Right atrium auricular region (tissue), 2 donors: ENCODE measurements around the gene PRSS56. TPM values are rescaled to one million over a fixed set of nuclear protein-coding genes. Genes with fewer than 3 reads are reported as not detected.

ENCODE experiments used
- DNase-seq: peaks from one replicate; pipeline ENCODE4 v3.0.0-alpha.2; 2019; ENCODE audit warnings: low spot score
- H3K27ac ChIP-seq, 2 donors: fragments of 200-600 bp; sonication (generic); 1 replicate in 1 of 2; 2 replicates in 1 of 2; pipeline ENCODE4 v1.5.1; 2016 to 2019
- H3K27me3 ChIP-seq, 2 donors: fragments of 200-600 bp; sonication (generic); one replicate each; pipeline versions ENCODE4 v1.5.1 to v1.6.0; 2017 to 2019
- H3K36me3 ChIP-seq: fragments of 200-600 bp; sonication (generic); one replicate; pipeline ENCODE4 v1.5.1; 2016
- H3K4me1 ChIP-seq, 2 donors: fragments of 200-600 bp; sonication (generic); one replicate each; pipeline versions ENCODE4 v1.5.1 to v1.6.0; 2017 to 2019
- H3K4me3 ChIP-seq, 2 donors: fragments of 200-600 bp; sonication (generic); 1 replicate in 1 of 2; 2 replicates in 1 of 2; pipeline ENCODE4 v1.5.1; 2017 to 2019; ENCODE audit warnings: mild to moderate bottlenecking in 1 of 2, moderate library complexity in 1 of 2
- H3K9me3 ChIP-seq, 2 donors: fragments of 200-600 bp; sonication (generic); one replicate each; pipeline ENCODE4 v1.5.1; 2019
- CTCF ChIP-seq, 2 donors: fragments of 200-600 bp; sonication (generic); IDR thresholded peaks; one replicate each; pipeline ENCODE4 v1.5.1; 2019; ENCODE audit warnings: antibody characterized with exemption in 2 of 2
- total RNA-seq, 2 donors: library from RNA; depleted of rRNA; stranded (reverse); fragments of >200 nt; gene quantifications; one replicate each; pipeline ENCODE4 v1.1.0, GENCODE V29; 2016

The PRSS56 gene
- total RNA-seq, 2 donors from 2014 or later = 0.20 TPM; not detected in 1

GRCh38 chr2:232482301-232483238 lies 37.6 kb upstream of the PRSS56 start:
- no peak overlapping the region for H3K27ac ChIP-seq
- peaks cover 5 to 8% of the 10 kb centered on the region in 2 donors for H3K27me3 ChIP-seq
- peaks cover 0 to 18% of the 10 kb centered on the region in 2 donors for H3K4me1 ChIP-seq
- no peaks in the 10 kb centered on the region for H3K36me3 ChIP-seq
- H3K9me3 ChIP-seq = no peaks in the 10 kb centered on the region
- H3K4me3 ChIP-seq = no peak overlapping the region
- DNase-seq = no peak
- TF ChIP-seq CTCF (IDR thresholded peaks at IDR 0.05) = no peak

DNA sequence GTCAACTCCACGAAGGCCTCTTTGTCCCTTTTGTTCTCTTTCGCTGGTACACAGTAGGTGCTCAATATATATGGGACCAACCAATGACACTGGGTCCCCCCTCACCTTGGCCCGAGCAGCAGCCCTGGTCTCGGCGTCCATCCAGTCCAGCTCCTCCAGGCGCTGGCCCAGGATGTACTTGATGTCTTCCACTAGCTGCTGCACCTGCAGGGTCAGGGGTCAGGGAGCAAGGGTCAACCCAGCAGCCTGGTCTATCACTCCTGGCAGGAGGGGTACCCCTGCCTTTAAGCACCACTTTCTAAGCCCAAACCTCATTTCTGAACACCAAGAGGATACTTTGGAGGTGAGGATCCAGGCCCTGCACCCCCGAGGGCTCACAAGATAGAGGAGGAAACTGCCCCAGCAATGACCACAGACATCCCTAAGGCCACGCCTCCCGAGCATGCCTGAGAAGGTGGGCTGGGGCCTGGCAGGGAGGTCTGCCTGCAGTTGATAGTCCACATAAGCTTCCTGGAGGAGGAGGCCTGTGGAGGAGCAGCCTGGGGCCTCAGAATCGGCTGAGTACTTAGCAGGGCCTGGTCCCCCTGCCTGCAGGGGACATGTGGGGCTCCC lies 36.8 kb upstream of the PRSS56 start:
- Histone ChIP-seq H3K9me3 (no peaks in the 10 kb centered on the region), H3K4me3 (no peak overlapping the region), H3K27ac (no peak overlapping the region), H3K36me3 (no peaks in the 10 kb centered on the region), H3K27me3 (peaks cover 5 to 8% of the 10 kb centered on the region in 2 donors), H3K4me1 (peaks cover 0 to 18% of the 10 kb centered on the region in 2 donors)
- TF ChIP-seq CTCF (IDR thresholded peaks at IDR 0.05) = no peak
- no peak for DNase-seq

DNA sequence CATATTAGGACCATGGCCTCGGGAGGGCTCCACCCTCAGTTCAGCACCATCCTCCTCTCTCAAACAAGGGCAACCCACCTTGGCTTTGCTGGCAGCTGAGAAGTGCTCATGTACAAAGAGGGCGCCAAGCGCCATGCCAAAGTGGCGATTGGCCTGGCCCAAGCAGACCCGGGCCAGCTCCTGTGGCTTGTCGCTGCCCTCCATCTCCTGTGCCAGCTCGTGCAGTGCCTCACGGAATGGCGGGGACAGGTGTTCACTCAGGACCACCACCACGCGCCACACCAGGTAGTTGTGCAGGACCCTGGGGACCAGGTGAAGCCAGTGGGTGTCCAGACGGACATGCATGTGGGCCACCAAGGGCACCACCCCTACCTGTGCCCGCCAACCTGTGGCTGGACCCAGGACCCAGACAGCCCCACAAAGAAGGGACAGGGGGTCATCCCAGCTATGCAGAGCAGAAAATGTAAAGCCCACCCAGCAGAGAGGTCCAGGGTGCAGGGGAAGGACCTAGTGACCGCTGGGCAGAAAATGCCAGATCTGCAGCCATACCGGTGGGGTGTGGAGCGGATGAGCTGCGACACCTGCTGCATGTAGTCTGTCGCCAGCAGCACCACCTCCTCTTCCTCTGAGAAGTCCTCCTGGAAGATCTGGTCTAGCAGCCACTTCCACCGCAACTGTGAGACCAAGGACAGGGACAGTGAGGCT lies 36.1 kb upstream of the PRSS56 start:
- H3K36me3 ChIP-seq = no peaks in the 10 kb centered on the region
- peaks cover 0 to 18% of the 10 kb centered on the region in 2 donors for H3K4me1 ChIP-seq
- no peaks in the 10 kb centered on the region for H3K9me3 ChIP-seq
- no peak for DNase-seq
- no peak for TF ChIP-seq CTCF (IDR thresholded peaks at IDR 0.05)
- no peak overlapping the region for H3K27ac ChIP-seq
- no peak overlapping the region for H3K4me3 ChIP-seq
- peaks cover 5 to 8% of the 10 kb centered on the region in 2 donors for H3K27me3 ChIP-seq

DNA sequence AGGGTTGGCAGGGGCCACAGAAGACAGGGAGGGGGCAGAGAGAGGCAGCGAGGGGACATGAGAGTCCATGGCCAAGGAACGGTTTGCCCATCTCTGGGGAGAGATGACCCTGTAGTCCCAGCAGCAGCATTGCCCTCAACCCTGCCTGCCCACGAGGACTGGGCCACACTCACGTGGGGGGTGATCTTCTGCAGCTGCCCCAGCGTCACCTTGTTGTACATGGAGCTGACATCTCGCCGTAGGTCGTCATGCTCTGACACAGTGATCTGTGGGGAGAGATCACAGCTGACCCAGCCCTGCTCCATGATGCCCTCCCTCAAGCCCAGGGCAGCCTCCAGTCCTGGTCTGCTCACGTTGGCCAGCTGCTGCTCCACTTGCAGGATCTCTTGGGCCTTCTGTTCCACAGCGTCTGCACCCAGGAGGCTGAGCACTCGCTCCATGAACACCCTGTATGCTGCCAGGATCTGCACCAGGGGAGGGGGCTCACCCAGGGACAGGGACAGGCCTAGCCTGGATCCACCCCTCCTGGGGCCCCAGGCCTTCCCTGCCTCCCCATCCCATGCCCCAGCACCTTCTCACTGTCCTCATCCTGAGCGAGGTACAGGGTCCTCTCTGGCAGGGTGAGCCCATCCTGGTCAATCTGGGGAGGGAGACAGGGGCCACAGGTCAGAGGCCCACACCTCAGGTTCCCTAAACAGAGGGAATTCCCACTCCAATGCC lies 35.4 kb upstream of the PRSS56 start:
- peaks cover 5 to 8% of the 10 kb centered on the region in 2 donors for H3K27me3 ChIP-seq
- no peak for TF ChIP-seq CTCF (IDR thresholded peaks at IDR 0.05)
- H3K4me3 ChIP-seq = no peak overlapping the region
- no peaks in the 10 kb centered on the region for H3K36me3 ChIP-seq
- H3K27ac ChIP-seq = no peak overlapping the region
- DNase-seq = no peak
- no peaks in the 10 kb centered on the region for H3K9me3 ChIP-seq
- peaks cover 0 to 18% of the 10 kb centered on the region in 2 donors for H3K4me1 ChIP-seq

GRCh38 chr2:232485348-232485756 lies 34.8 kb upstream of the PRSS56 start:
- no peaks in the 10 kb centered on the region for H3K36me3 ChIP-seq
- no peak overlapping the region for H3K4me3 ChIP-seq
- no peaks in the 10 kb centered on the region for H3K9me3 ChIP-seq
- peaks cover 0 to 18% of the 10 kb centered on the region in 2 donors for H3K4me1 ChIP-seq
- H3K27ac ChIP-seq = no peak overlapping the region
- DNase-seq = no peak
- H3K27me3 ChIP-seq = peaks cover 5 to 8% of the 10 kb centered on the region in 2 donors
- TF ChIP-seq CTCF (IDR thresholded peaks at IDR 0.05) = no peak
